ENCODE data around the gene PIGP. TPM values are rescaled to one million over a fixed set of nuclear protein-coding genes. Genes with fewer than 3 reads are reported as not detected.

PIGP gene
- total RNA-seq, 2 experiments from 2014 or later = 17.2 TPM

- peaks cover 6% of the 10 kb centered on the region for H3K27me3 Mint-ChIP-seq
- no peak for DNase-seq
- H3K36me3 Mint-ChIP-seq (ENCODE audit: low read depth) = no peaks in the 10 kb centered on the region
- ChIA-PET CTCF (interaction anchor here (0.6 to 1.4 kb wide), 2 partner anchors 16 to 50 kb away, joined by 3 read pairs; no protein-coding TSS in a partner anchor), POLR2A (no interaction called here)
- no peaks in the 10 kb centered on the region for H3K9me3 Mint-ChIP-seq
- H3K4me3 Mint-ChIP-seq = no peak overlapping the region
- no peaks in the 10 kb centered on the region for H3K4me1 Mint-ChIP-seq
- no peak overlapping the region for H3K27ac Mint-ChIP-seq
These were observed 46.4 kb downstream of the PIGP start for GRCh38 chr21:37026499-37026898.

DNA sequence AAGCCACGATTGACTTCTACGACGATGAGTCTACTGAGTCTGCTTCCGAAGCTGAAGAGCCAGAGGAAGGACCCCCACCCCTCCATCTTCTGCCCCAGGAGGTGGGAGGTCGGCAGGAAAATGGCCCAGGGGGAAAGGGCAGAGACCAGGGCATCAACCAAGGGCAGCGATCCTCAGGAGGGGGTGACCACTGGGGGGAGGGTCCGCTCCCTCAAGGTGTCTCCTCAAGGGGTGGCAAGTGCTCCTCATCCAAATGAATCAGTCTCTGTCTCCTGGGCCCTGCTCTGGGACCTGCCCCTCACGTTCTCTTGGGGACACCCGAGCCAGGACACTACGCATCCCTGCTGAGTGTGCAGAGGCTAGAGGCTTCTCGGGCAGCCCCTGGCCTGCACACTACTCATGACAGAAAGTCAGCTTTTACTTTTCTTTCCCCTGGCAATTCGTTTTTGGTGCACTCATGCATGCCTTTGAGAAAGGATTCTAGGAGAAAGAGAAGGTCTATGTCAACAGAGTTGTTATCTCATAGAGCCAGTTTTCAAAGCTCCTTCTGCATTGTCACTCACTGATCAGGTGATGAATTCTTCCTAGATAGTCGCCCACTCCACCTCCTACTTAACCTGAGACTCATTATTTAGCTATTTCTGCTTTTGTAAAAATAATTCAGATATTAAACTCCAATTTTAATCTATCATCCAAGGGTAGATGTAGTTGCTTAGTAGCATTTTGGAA lies 54.8 kb downstream of the PIGP start:
- Mint-ChIP-seq H3K9me3 (no peaks in the 10 kb centered on the region), H3K27me3 (peaks cover 6% of the 10 kb centered on the region), H3K27ac (no peak overlapping the region), H3K36me3 (ENCODE audit: low read depth) (no peaks in the 10 kb centered on the region), H3K4me1 (no peaks in the 10 kb centered on the region), H3K4me3 (no peak overlapping the region)
- ChIA-PET CTCF (interaction anchor here (1.2 kb wide), 1 partner anchor 8 kb away, joined by 3 read pairs; no protein-coding TSS in a partner anchor), POLR2A (no interaction called here)
- no peak for DNase-seq

Other genes starting within 250 kb of the PIGP start
- gene HLCS, start 106.4 kb downstream of the PIGP start, total RNA-seq = 10 to 100 TPM; 13.3 to 13.9 TPM
- gene RIPPLY3, start 66.4 kb downstream of the PIGP start, total RNA-seq = not detected
- gene TTC3, start 183 bp upstream of the PIGP start, total RNA-seq = 10 to 100 TPM; 43.9 to 44.5 TPM
- 10 to 100 TPM; 70.7 to 73.1 TPM for gene VPS26C, start 194.3 kb upstream of the PIGP start, total RNA-seq